ENCODE measurements around the gene PBX1.

The PBX1 gene

DNA sequence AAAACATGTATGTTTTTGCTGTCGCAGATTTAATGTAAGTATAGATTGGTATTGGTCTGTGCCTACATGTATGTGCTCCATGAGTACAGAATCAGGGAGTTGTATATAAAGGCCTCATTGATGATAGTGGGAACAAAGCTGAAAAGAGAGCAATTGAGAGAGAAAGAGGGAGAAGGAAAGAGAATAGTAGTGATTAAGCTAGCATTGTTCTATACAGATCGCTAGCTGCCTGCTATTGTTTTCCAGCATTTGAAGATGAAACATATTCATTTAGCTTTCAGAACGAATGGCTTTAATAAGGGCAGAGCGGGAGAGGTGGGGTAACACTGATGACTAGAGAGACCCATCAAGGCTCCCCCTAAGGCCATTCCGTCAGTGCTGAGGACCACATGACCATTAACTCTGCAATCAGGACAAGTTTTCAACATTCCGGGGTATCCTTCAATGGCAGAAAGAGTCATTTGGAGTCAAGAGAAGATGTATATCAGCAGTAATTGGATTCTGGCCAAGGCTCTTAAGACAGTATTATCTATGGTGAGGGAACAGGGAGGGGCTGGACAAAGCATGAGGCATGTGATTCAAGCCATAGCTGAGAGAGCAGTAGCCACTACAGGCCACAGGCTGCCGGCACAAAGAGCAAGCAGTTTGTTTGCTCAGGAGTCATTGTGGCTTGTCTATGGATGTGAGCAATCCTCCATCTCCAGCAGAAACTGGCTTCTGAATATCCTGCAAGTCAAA is 176.5 kb downstream of the PBX1 start:
- DNase-seq, result no peak

DNA sequence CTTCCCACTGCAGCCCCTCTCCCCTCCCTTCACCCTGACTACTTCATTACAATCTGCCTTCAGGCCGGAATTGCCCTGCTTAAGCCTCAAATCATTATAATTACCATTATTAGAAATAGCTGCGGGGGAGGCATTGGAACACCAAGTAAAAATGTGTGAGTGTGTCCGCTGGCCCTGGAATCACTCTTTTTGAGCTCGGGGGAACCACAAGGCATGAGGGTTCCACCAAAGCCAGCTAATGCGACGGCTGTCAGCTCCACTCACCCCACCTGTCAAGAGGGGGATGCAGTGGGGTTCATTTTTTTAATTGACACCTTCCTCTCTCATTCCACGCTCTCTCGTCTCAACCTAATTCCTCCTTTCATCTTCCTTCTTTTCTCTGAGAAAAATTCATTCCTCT is 177.2 kb downstream of the PBX1 start:
- no peak for DNase-seq

DNA sequence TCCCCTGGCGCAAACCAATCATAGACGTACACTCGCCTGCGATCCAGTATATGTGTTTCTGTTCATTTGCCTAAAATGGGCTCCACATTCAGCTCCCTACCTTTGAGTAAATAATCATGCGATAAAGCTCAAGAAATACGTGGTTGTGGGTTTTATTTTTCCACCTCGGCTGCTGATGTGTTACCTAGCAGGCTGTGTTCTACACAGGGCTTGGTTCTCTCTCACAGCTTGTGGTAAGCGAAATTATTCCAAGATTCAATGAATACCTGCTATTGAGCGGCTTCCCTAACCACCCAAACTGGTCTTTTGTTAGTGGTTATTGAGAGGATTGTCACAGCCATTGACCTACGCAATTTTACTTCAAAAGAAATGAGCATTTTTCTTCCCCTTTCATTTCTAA is 180.2 kb downstream of the PBX1 start:
- no peak for DNase-seq

DNA sequence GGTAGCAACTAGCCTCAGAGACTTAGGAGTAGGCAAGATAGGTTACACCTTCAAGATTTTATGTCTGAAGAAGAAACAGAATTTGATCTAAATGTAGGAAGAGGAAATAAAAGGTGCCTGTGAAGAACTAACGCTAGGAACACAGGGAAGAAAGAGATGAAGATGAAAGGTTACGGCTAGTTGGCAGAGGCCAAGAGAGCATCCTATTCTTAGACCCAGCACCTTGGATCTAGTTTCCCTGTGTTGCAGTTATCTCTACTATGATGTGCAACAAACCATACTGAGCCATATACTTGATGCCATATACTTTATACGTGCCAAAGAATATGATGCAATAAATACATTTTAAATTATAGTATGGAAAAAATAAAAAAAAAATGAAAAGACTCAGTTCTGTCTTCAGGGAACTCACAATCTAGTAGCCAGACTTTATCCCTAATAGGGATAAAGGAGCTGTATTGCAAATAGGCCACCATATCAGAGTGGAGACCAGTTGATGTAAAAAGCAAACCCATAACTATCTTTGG is 181.1 kb downstream of the PBX1 start:
- no peak for DNase-seq

DNA sequence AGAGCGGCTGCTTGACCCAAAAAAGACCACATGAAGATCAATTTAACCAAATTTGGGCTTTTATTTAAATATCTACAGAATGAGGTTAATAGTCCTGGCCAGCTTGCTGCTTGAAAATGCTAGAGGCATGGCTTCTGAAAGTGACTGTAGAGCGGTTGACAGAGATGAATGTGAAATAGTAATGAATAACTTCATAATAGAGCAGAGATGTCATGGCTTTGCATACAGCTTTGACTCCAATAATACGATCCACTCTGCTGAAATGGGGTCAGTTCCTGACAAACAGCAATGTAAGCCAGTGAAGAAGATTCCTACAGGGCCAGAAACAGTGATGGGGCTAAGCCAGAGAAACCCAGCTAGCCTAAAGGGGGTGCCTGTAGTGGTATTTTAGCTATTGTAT is 183.8 kb downstream of the PBX1 start:
- DNase-seq, result no peak

DNA sequence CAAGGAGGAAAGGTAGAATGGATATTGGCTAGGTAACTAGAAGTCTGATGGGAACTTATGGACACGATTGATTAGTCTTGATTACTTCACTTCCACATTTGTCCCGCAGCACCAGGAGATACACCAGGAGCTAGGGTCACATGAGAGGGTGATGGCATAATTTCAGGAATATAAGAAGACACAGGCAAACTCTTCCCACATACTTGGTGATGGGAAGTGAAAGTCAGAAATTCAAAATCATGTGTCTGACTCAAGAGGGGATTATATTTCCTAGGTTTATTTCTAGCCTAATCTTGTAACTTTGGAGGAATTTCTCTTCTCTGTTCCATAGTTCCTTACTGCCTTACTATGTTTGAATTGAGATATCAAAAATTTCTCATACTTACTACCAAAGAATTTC is 185.0 kb downstream of the PBX1 start:
- no peak for DNase-seq

DNA sequence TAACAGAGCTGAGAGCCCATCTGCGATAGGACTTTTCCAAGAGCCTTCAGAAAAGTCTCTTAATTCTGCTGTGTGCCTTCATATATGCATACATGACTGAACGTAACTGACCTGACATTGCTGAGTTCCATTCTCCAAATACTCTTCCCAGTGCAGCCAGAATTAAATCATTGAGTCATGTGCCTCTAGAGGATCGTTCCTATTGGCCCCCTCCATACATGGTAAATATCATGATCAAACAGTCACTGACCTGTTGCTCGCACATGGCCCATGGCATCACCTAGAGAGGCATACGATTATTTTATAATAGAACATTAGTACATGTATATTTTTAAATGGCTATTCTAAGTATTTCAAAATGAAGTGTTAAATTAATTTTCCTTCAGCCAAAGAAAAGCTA is 186.8 kb downstream of the PBX1 start:
- DNase-seq, result no peak

DNA sequence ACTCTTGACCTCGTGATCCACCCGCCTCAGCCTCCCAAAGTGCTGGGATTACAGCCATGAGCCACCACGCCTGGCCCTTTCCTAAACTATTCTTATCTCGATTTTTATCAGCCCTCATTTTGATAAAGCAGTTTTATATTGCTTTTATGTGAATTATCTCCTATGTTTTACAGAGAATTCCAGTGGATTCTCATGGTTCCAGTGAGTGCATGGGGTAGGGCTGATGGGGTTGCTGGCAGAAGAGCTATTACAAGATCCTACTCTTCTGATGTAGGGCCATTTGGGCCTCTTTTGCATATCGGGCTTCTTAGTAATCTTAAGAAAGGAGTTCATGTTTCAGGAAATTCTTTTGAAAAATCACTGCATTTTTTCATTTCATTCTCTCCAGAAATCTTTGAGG is 187.6 kb downstream of the PBX1 start:
- DNase-seq, result no peak

DNA sequence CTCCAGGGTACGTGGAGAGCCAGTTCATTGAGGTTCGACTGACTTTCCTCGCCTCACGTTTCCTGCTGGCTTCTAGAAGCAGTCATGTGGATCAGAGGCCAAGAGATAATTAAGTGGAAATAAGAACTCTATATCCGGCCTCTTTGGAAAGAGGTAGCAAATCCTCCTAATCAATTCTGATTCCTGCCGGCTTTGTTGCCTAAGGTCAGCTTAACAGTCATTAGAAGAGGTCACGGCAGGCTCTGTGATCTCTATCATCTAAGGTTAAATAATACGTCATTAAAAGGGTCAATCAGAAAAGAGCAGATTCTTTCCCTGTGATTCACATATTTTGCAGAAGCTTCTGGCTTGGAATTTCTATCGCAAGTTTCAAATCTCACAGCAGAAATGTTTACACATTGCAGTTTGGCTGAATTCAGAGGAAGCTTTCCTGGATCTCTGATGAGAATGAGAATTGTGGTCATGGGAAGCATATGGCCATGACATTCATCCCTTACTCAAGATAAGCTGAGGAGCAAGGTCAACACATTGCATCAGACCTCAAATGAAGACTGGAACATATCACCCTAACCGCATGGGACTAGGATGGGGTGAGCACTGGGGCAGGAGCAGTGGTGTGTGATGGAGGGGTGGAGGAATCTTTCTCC is 189.4 kb downstream of the PBX1 start:
- DNase-seq, result no peak

DNA sequence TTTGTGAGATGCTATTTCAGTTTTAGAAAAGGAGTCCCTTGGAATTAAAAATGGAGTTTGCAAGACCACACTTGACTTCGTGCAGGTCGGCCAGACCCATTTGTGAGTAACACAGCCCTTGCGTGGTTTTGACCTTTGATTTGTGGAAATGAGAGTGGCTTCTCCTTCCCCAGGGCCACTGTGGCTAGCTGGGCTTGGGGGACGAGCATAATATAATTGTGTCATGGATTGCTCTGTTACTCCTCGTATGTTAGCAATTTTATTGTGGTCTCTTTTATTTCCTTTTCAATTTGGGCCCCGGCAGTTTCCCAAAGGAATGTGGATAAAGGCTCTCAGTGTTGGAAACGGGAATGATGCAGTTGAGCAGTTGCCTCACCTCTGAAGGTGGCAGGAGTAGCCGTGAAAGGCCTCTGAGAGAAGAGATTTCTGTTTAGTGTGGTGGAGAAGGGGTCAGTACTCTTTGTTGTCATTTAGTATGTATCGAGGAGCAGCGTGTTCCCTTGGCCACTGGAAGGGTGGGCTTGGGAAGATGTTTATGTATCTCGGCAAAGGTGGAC is 194.6 kb downstream of the PBX1 start:
- no peak for DNase-seq

DNA sequence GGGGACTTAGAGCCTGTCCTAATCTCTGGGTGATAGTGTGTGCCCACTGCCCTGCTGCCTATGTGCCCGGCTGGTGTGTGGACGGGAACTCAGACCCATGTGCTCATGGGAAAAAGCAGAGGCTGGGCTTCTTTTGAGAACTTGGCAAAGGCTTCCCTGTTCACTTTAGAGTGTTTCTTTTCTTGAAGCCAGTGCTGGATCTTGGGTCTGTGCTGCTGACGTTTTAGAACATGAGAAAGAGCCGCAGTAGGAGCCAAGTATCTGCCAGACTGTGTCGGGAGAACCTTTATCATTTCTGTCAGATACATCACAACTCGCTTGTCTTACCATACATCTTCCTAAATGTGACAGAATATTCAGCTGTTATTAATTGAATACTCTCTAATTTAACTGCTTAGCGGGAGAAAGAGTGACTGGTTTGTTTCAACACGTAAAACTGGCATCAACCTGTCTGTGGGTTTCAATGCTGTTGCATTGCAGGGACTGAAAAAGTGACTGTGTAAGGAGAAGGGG is 195.2 kb downstream of the PBX1 start:
- DNase-seq, result no peak

DNA sequence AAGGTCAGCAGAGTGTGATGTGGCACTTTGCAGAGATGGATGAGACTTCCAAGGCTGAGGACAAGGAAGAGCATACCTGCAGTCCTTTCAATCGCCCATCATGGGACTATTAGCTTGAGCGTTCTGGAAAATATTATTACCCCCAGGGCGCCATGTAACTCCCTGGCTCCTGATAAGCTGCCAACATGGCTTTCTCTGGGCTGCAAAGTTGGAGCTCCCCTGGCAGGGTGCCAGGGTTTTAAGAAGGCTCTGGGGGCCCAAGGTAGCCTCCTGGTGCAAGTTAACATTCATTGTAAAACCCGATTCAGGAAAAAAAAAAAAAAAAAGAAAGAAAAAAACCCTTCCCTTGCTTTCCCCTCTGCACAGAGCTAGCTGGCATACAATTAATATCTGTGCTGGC is 196.7 kb downstream of the PBX1 start:
- peak; percentile 53 for DNase-seq

DNA sequence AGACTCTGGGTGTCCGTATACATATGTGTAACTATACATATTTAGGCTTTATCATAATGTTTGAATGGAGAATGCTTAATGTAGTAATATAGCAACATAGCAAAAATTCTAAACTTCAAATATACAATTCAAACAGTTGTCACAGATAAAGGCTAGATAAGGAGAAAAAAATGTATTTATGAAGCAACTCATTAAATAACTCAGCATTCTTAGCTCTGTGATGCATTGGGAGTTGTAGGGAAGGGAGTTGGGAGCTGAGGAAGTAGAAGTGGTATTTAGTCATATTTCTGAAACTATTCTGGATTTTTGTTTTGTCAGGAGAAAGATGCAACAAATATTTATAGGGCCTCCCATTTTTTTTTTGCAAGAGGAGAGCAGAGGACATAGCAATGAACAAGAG is 197.8 kb downstream of the PBX1 start:
- DNase-seq, result no peak

DNA sequence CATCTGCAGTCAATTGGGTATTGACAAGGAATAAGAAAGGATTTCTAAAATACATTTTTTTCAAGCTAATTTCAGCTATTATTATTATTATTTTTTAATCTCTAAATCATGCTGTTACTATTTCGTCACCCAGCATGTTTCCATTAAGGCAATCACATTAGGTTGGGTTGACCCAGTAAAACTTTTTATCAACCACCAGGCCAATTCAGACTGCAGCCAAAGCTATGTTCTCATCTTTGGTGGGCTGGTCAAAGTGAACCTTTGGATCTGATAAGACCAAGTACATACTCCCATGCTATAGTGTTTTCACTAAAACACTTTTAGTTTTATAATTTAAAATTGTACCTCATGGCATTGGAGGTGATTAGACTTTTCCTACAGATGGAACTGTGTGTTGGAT is 198.6 kb downstream of the PBX1 start:
- DNase-seq, result no peak

DNA sequence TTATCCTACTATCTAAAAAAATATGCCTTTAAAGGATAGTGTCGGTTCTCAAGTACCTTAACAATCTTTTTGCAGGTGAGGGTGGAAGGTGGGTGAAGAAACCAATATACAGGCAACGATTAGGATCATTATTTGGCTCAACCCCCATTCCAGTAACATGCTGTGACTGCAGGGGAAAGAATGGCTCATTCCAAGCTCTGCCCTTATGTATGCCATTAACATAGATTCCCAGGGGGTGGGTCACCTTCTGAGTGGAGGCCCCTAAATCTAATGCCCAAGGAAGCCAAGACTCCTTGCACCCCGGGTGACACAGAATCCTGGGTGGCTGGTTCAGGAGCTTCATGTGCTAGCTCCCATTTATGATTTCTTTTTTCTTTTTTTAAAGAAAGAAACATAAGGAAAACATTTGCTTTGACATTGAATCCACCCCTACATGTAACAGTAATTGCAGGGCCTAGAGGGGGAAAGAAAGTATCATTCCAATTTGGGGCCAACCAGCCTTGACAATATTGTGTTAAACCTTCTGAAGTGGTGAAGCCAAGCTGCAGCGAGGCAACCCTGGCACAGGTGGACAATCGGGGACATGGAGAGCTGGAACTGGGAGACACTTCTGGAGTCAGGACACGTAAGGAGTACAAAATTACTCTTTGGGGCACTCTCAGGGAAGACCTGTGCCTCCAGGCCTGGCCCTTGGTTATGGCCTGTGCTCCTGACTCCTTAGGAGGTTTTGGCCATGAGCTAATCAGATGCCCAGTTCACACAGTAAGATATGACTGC is 200.3 kb downstream of the PBX1 start:
- no peak for DNase-seq

DNA sequence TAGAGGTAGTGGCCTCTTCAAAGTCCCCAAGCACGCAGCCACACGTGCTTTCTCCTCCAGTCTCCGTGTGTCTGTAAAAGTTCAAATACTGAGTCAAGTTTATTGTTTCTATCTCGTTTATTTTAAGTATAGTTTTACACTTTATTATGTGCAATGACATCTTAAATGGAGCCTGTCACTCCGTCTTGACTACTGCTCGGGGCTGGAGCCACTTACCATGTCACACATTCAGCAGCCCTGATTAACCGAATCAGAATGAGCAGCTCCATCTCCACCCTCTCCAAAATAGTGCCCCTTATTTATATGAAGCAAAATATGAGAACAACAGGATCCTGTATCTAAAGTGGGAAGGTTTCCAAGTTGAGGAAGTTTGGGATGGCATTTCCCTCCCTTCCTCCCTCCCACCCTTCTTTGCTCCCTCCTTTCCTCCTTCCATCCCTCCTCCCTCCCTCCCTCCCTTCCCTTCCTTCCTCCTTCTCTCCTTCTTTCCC is 201.0 kb downstream of the PBX1 start:
- DNase-seq, result no peak

DNA sequence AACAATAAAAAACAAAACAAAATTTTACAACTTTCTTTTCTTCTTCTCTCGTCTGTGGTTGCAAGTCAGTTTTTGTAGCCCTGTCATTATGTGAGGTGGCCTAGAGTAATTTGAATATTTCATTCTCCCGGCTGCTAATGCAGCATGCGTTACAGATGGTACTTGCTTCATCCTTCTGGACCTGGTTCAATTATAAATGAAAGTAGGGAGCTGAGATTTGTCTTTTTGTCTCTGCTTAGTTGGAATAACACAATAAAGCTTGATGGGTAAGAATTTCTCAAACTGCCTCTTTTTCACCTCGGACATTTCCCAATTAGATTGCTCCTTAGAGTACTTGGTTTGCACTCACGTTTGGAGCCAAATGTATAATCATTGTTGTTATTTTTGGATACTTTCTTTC is 201.6 kb downstream of the PBX1 start:
- no peak for DNase-seq

DNA sequence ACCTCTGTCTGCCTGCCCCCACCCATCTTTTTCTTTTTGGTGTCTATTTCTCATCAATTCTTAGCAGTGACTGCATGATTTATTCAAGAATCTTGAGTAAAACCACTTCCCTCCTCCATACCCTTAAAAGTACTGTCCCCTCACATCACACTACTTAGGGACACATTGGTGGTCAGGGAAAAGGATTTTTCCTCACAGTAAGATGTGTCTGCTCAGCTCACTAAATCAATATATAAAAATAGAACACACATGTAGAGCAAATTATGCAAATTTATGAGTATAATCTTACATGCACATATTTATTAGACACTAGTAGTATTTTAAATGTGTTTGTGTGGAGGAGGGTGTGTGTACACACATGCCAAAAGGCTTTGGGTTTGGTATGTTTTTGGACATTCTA is 202.0 kb downstream of the PBX1 start:
- DNase-seq, result no peak

DNA sequence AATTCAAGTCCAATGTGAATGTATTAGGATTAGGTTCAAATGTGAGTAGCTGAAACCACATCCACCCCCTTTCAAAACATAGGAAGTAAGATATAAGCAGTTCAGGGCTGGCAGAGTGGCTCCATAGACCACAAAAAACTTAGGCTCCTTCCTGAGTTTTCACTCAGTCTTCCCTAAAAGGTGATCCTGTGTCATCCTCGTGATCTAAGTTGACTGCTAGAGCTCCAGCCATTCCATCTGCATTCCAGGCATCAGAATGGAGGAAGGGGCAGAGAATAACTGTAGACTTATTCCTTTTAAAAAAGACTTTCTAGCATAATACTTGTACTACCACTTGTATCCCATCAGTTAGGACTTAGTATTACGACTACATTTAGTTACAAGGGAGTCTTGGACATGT is 204.1 kb downstream of the PBX1 start:
- DNase-seq, result no peak

DNA sequence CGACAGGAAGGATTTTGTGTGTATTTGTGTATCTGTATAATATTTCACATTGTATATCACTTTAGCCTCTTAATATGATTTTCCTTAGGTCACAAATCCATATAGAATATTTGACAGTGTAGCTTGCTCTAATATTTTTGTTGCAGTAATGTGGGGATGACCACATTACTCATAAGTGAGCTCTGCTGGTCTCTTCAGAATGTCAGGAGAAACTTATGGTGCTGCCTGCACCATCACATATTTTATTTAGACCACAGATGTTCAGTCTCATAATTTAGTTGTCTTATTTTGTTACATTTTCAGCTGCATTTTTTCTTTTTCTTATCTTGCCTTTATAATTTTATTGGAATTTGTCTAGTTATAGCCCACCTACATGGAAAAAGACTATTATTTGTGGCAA is 205.3 kb downstream of the PBX1 start:
- DNase-seq, result no peak

DNA sequence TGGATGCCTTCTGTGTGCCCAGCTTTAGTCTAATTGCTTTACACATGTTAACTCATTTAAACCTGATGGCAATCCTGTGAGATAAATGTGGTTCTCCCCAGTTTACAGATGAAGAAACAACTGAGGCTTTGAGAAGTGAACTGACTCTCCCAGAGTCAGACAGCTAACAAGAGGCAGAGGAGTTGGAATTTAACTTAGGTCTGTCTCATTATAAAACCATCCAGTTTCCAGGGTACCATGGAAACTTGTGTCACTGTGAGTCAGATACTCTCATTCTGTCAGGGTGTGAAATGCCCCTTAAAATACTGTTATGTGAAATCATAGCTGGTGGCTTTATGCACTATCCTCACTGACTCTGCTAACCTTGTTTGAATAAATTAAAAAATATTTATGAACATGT is 206.6 kb downstream of the PBX1 start:
- no peak for DNase-seq

DNA sequence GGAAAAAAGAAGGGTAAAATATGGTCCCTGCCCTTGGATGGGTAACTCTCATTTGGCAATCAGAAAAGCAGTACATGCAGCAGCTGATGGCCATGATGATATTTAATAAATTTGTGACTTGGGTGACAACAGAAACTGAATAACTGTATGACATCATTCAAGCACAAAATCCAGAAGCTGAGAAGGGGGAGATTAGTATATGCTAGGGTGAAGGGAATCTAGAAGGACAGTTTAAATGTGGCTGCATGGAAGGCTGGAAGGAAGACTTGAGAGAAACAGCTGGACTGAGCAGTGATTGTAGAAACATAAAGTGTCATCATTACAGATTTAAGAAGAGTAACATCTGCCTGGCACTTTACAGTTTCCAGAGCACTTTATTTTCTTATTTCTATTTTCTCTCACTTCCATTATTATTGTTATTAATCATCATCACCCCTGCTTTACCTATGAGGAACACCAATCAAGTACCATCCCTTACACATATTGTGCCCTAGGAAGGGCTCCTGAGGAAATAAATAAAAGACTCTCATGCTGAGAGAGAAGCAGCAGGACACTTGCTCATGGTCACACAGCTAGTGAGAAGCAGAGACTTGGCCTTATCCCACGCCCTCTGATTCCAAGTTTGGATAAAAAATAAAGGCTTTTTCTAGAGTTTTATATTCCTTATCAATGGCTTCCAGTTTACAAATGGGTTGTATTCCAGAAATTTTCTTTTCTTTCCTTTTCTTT is 207.2 kb downstream of the PBX1 start:
- no peak for DNase-seq
